GM12878 (cell line): ENCODE data around the gene XNDC1N.
"Not testable (repeated sequence)": the region's sequence is repeated elsewhere in the genome, so short reads cannot be mapped to it uniquely, and the experiment has no call there.

Experiments used
- CBX5 ChIP-seq: sonication (generic); IDR thresholded peaks from 2 replicates; pipeline ENCODE4 v1.6.1; 2016; ENCODE audit warnings: low read depth, moderate library complexity, mild to moderate bottlenecking, inconsistent platforms
- MYC ChIP-seq: IDR thresholded peaks from 2 replicates; pipeline ENCODE4 v1.6.1; 2011; ENCODE audit warnings: mild to moderate bottlenecking, low read length, moderate library complexity, inconsistent platforms; ENCODE audit not compliant: insufficient read depth, insufficient replicate concordance, insufficient read length, severe bottlenecking
- TCF12 ChIP-seq: IDR thresholded peaks from 2 replicates; pipeline ENCODE4 v1.6.1; 2011; ENCODE audit warnings: low read depth, mild to moderate bottlenecking, low read length
- ZNF24 ChIP-seq: fragments of 450-650 bp; IDR thresholded peaks from 2 replicates; pipeline ENCODE4 v1.6.1; 2017; ENCODE audit warnings: antibody characterized with exemption, mild to moderate bottlenecking
- TF ChIP-seq, protein P1 (sequence below), 3 experiments: IDR thresholded peaks in 2 of 3; conservative IDR thresholded peaks in 1 of 3; 2 replicates each; pipeline ENCODE4 v1.5.1; 2011; ENCODE audit warnings: low read depth in 3 of 3, low read length in 3 of 3, mild to moderate bottlenecking in 3 of 3, control low read depth in 2 of 3, moderate library complexity in 2 of 3, inconsistent platforms in 1 of 3, mixed read lengths in 1 of 3; ENCODE audit not compliant: control insufficient read depth in 2 of 3, insufficient read depth in 1 of 3; ENCODE audit errors: extremely low read depth in 1 of 3
- TF ChIP-seq, protein P2 (sequence below): IDR thresholded peaks from 2 replicates; pipeline ENCODE4 v1.6.1; 2011; ENCODE audit warnings: borderline replicate concordance, low read depth, mild to moderate bottlenecking, moderate library complexity, low read length; ENCODE audit not compliant: insufficient read depth, poor library complexity, severe bottlenecking

DNA sequence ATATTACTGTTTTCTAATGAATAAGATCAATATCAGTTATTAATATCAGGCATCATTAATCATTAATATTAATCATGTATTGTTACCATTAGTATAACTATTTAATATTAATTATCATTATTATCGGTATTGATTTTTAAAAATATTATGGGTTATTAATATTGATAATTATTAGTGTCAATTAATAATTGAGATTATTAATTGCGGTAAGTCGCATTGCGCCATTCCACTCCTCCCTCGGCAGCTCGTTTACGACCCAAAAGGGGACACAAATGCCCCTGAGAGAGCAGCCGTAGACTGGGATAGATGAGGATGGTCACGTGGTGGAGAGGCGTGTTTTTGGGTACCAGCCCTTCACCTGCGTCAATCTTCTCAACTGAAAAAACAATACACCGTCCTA is 42.6 kb downstream of the XNDC1N start:
- TF ChIP-seq, protein P1, sequence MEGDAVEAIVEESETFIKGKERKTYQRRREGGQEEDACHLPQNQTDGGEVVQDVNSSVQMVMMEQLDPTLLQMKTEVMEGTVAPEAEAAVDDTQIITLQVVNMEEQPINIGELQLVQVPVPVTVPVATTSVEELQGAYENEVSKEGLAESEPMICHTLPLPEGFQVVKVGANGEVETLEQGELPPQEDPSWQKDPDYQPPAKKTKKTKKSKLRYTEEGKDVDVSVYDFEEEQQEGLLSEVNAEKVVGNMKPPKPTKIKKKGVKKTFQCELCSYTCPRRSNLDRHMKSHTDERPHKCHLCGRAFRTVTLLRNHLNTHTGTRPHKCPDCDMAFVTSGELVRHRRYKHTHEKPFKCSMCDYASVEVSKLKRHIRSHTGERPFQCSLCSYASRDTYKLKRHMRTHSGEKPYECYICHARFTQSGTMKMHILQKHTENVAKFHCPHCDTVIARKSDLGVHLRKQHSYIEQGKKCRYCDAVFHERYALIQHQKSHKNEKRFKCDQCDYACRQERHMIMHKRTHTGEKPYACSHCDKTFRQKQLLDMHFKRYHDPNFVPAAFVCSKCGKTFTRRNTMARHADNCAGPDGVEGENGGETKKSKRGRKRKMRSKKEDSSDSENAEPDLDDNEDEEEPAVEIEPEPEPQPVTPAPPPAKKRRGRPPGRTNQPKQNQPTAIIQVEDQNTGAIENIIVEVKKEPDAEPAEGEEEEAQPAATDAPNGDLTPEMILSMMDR (IDR thresholded peaks at IDR 0.05 in 2 of 3, conservative IDR thresholded peaks at IDR 0.05 in 1 of 3; ENCODE audit: control insufficient read depth in 2 of 3, extremely low read depth in 1 of 3, insufficient read depth in 1 of 3, low read depth in 3 of 3, low read length in 3 of 3) = not testable (repeated sequence)
- TF ChIP-seq MYC, ZNF24, TCF12, CBX5: not testable (repeated sequence)
- TF ChIP-seq, protein P2, sequence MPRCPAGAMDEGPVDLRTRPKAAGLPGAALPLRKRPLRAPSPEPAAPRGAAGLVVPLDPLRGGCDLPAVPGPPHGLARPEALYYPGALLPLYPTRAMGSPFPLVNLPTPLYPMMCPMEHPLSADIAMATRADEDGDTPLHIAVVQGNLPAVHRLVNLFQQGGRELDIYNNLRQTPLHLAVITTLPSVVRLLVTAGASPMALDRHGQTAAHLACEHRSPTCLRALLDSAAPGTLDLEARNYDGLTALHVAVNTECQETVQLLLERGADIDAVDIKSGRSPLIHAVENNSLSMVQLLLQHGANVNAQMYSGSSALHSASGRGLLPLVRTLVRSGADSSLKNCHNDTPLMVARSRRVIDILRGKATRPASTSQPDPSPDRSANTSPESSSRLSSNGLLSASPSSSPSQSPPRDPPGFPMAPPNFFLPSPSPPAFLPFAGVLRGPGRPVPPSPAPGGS = not testable (repeated sequence)
